Uterus (tissue), 4 donors: ENCODE data around the gene TRIOBP. TPM values are rescaled to one million over a fixed set of nuclear protein-coding genes. Genes with fewer than 3 reads are reported as not detected.
A peak's percentile ranks its signal among the peaks of the same experiment; 100 is the strongest.

Experiments used
- DNase-seq, 2 donors: peaks; one replicate each; pipeline ENCODE4 v3.0.0-alpha.2; 2019 to 2020
- H3K27ac ChIP-seq, 2 donors: fragments of 200-600 bp; sonication (generic); 1 replicate in 1 of 2; 2 replicates in 1 of 2; pipeline ENCODE4 v1.5.1; 2016 to 2018
- H3K27me3 ChIP-seq, 2 donors: fragments of 200-600 bp; sonication (generic); one replicate each; pipeline ENCODE4 v1.5.1; 2018 to 2019; ENCODE audit warnings: control low read depth in 1 of 2
- H3K36me3 ChIP-seq, 2 donors: fragments of 200-600 bp; sonication (generic); one replicate each; pipeline ENCODE4 v1.5.1; 2019; ENCODE audit warnings: control low read depth in 1 of 2
- H3K4me1 ChIP-seq, 2 donors: fragments of 200-600 bp; sonication (generic); one replicate each; pipeline ENCODE4 v1.5.1; 2018 to 2019; ENCODE audit warnings: control low read depth in 1 of 2
- H3K4me3 ChIP-seq, 2 donors: fragments of 200-600 bp; sonication (generic); 1 replicate in 1 of 2; 2 replicates in 1 of 2; pipeline ENCODE4 v1.5.1; 2018 to 2019; ENCODE audit warnings: mild to moderate bottlenecking in 1 of 2
- H3K9me3 ChIP-seq, 2 donors: fragments of 200-600 bp; sonication (generic); one replicate each; pipeline ENCODE4 v1.5.1; 2019; ENCODE audit warnings: control low read depth in 1 of 2
- CTCF ChIP-seq, 4 experiments: fragments of 200-600 bp in 2 of 4; fragments of 450-650 bp in 2 of 4; sonication (generic) in 2 of 4; IDR thresholded peaks; one replicate each; pipeline ENCODE4 v1.5.1; 2016 to 2019; ENCODE audit warnings: antibody characterized with exemption in 4 of 4, mild to moderate bottlenecking in 2 of 4, moderate library complexity in 1 of 4
- POLR2A ChIP-seq, 2 donors: fragments of 450-650 bp; IDR thresholded peaks; one replicate each; pipeline ENCODE4 v1.6.1; 2016; ENCODE audit warnings: antibody characterized with exemption in 2 of 2, mild to moderate bottlenecking in 1 of 2, moderate library complexity in 1 of 2
- intact Hi-C: fragments of 100-400 bp; cut with DNase I; formaldehyde crosslinking; loops from one replicate; pipeline ENCODE4 v1.15.1; 2023; ENCODE audit warnings: low total_unique reads
- total RNA-seq, 4 donors: library from RNA; depleted of rRNA in 3 of 4; stranded (reverse); fragments of >200 nt in 3 of 4; gene quantifications; one replicate each; pipeline versions ENCODE4 v1.1.0 to v1.2.4, GENCODE V29; 2014 to 2023
- donor health status: DM: yes; HTN: yes; CAD: no.

The TRIOBP gene
- total RNA-seq, 4 donors from 2014 or later, result 56.2 to 177 (median 127) TPM

GRCh38 chr22:37658133-37659065 lies 38.4 kb upstream of the TRIOBP start, which contains the start of gene PDXP:
PDXP (plus strand) TSS chr22:37658723; CDS start chr22:37658783, 60 bp downstream.
- intact Hi-C loops, result no loop called here
- Histone ChIP-seq H3K9me3 (no peaks in the 10 kb centered on the region), H3K4me1 (peaks cover 0 to 11% of the 10 kb centered on the region in 2 donors), H3K4me3 (peak within 1 kb of the TSS; percentile 51 to 68), H3K36me3 (no peaks in the 10 kb centered on the region), H3K27me3 (no peaks in the 10 kb centered on the region), H3K27ac (peak within 1 kb of the TSS; percentile 81)
- DNase-seq, result peak; percentile 100
- TF ChIP-seq CTCF (IDR thresholded peaks at IDR 0.05) (peak in 2 of 4 experiments; percentile 13 to 22), POLR2A (IDR thresholded peaks at IDR 0.05) (peak; percentile 85 to 92)

- peak overlapping the region; percentile 51 to 68 for H3K4me3 ChIP-seq
- no peak for DNase-seq
- peaks cover 0 to 11% of the 10 kb centered on the region in 2 donors for H3K4me1 ChIP-seq
- intact Hi-C loops, result no loop called here
- H3K27me3 ChIP-seq, result no peaks in the 10 kb centered on the region
- no peaks in the 10 kb centered on the region for H3K9me3 ChIP-seq
- TF ChIP-seq POLR2A (IDR thresholded peaks at IDR 0.05), result no peak
- no peak for TF ChIP-seq CTCF (IDR thresholded peaks at IDR 0.05)
- H3K27ac ChIP-seq, result peak overlapping the region; percentile 36 to 42
- no peaks in the 10 kb centered on the region for H3K36me3 ChIP-seq
Measured at GRCh38 chr22:37659066-37659896, 37.6 kb upstream of the TRIOBP start.

GRCh38 chr22:37659897-37660708 lies 36.7 kb upstream of the TRIOBP start:
- Histone ChIP-seq H3K36me3 (no peaks in the 10 kb centered on the region), H3K4me1 (peaks cover 0 to 11% of the 10 kb centered on the region in 2 donors), H3K9me3 (no peaks in the 10 kb centered on the region), H3K27ac (peak overlapping the region; percentile 29 to 61), H3K4me3 (no peak overlapping the region), H3K27me3 (no peaks in the 10 kb centered on the region)
- TF ChIP-seq POLR2A (IDR thresholded peaks at IDR 0.05) (no peak), CTCF (IDR thresholded peaks at IDR 0.05) (no peak)
- DNase-seq, result no peak
- intact Hi-C loops, result no loop called here

- Histone ChIP-seq H3K36me3 (no peaks in the 10 kb centered on the region), H3K4me3 (no peak overlapping the region), H3K9me3 (no peaks in the 10 kb centered on the region), H3K27ac (peak overlapping the region; percentile 61 to 81), H3K4me1 (peaks cover 0 to 11% of the 10 kb centered on the region in 2 donors), H3K27me3 (no peaks in the 10 kb centered on the region)
- intact Hi-C loops, result no loop called here
- no peak for TF ChIP-seq CTCF (IDR thresholded peaks at IDR 0.05)
- TF ChIP-seq POLR2A (IDR thresholded peaks at IDR 0.05), result no peak
- DNase-seq, result no peak
Measured at GRCh38 chr22:37660709-37661045, 36.2 kb upstream of the TRIOBP start.
